Measurements from ENCODE around the gene OPRL1.
"Not testable (repeated sequence)": the region's sequence is repeated elsewhere in the genome, so short reads cannot be mapped to it uniquely, and the experiment has no call there.

Gene OPRL1

GRCh38 chr20:64114356-64114971 lies 34.6 kb downstream of the OPRL1 start:
- no peak for DNase-seq

- peak in 6 of 56 donors; percentile 19 to 43 (median 29) for DNase-seq
Observed at GRCh38 chr20:64115171-64115911, 35.5 kb downstream of the OPRL1 start.

GRCh38 chr20:64116016-64116415 lies 36.1 kb downstream of the OPRL1 start:
- no peak for DNase-seq

- DNase-seq, result no peak
Observed at GRCh38 chr20:64116541-64117431, 36.9 kb downstream of the OPRL1 start.

GRCh38 chr20:64117432-64117777 lies 37.5 kb downstream of the OPRL1 start:
- DNase-seq, result not testable (repeated sequence)

- DNase-seq, result no peak
Observed at GRCh38 chr20:64119301-64119680, 39.4 kb downstream of the OPRL1 start.

- no peak for DNase-seq
Observed at GRCh38 chr20:64119681-64120341, 39.9 kb downstream of the OPRL1 start.

GRCh38 chr20:64121586-64121985 lies 41.7 kb downstream of the OPRL1 start:
- no peak for DNase-seq

GRCh38 chr20:64122927-64123326 lies 43.0 kb downstream of the OPRL1 start:
- DNase-seq, result not testable (repeated sequence)

- not testable (repeated sequence) for DNase-seq
Observed at GRCh38 chr20:64123517-64123916, 43.6 kb downstream of the OPRL1 start.

- DNase-seq, result no peak
Observed at GRCh38 chr20:64129146-64129782, 49.4 kb downstream of the OPRL1 start.

GRCh38 chr20:64130271-64130670 lies 50.4 kb downstream of the OPRL1 start:
- DNase-seq, result no peak

- DNase-seq, result no peak
Observed at GRCh38 chr20:64130876-64131275, 51.0 kb downstream of the OPRL1 start.

- no peak for DNase-seq
Observed at GRCh38 chr20:64131406-64131805, 51.5 kb downstream of the OPRL1 start.

- DNase-seq, result no peak
Observed at GRCh38 chr20:64133951-64134407, 54.1 kb downstream of the OPRL1 start.

- not testable (repeated sequence) for DNase-seq
Observed at GRCh38 chr20:64134744-64135143, 54.9 kb downstream of the OPRL1 start.

- no peak for DNase-seq
Observed at GRCh38 chr20:64136004-64136710, 56.3 kb downstream of the OPRL1 start.

GRCh38 chr20:64137598-64138031 lies 57.7 kb downstream of the OPRL1 start:
- DNase-seq, result no peak

GRCh38 chr20:64138276-64138815 lies 58.5 kb downstream of the OPRL1 start:
- DNase-seq, result no peak
